ENCODE measurements around the gene RAD54L.
A peak's percentile ranks its signal among the peaks of the same experiment; 100 is the strongest.

RAD54L gene

GRCh38 chr1:46303038-46303871 is 55.7 kb downstream of the RAD54L start, which contains the start of the genes LRRC41 and UQCRH:
LRRC41 (minus strand) TSS chr1:46303616; CDS start chr1:46303322, 294 bp downstream.
UQCRH (plus strand) TSS chr1:46303698; CDS start chr1:46303767, 69 bp downstream.
- in situ Hi-C loops (cut with HindIII; ENCODE audit: low sequenced_read_pairs): no loop called here
- no peak for TF ChIP-seq CTCF (IDR thresholded peaks at IDR 0.05; ENCODE audit: low read depth, low read length)
- peak; percentile 99 for DNase-seq (ENCODE audit: low read depth, low spot score)
- H3K4me3 ChIP-seq (ENCODE audit: low read depth, low read length): peak within 1 kb of the TSS; percentile 87

- no peak for TF ChIP-seq CTCF (IDR thresholded peaks at IDR 0.05; ENCODE audit: low read depth, low read length)
- peak overlapping the region; percentile 87 for H3K4me3 ChIP-seq (ENCODE audit: low read depth, low read length)
- no peak for DNase-seq (ENCODE audit: low read depth, low spot score)
- in situ Hi-C loops (cut with HindIII; ENCODE audit: low sequenced_read_pairs): no loop called here
Observed at GRCh38 chr1:46303872-46304326, 56.3 kb downstream of the RAD54L start.

DNA sequence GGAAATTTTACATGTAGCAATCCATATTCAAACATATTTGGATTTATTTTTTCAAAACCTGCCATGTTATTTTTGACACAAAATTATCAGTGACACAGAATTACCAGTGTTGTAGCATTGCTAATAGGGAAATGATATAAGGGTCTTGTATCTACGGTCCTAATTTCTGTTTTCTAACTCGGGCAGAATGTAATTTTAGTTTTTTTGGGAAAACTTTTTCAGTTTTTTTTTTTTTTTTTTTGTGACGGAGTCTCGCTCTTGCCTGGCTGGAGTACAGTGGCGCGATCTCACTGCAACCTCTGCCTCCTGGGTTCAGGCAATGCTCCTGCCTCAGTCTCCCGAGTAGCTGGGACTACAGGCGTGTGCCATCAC is 58.6 kb downstream of the RAD54L start:
- DNase-seq (ENCODE audit: low read depth, low spot score): no peak
- no peak for TF ChIP-seq CTCF (IDR thresholded peaks at IDR 0.05; ENCODE audit: low read depth, low read length)
- in situ Hi-C loops (cut with HindIII; ENCODE audit: low sequenced_read_pairs): no loop called here
- no peak overlapping the region for H3K4me3 ChIP-seq (ENCODE audit: low read depth, low read length)

DNA sequence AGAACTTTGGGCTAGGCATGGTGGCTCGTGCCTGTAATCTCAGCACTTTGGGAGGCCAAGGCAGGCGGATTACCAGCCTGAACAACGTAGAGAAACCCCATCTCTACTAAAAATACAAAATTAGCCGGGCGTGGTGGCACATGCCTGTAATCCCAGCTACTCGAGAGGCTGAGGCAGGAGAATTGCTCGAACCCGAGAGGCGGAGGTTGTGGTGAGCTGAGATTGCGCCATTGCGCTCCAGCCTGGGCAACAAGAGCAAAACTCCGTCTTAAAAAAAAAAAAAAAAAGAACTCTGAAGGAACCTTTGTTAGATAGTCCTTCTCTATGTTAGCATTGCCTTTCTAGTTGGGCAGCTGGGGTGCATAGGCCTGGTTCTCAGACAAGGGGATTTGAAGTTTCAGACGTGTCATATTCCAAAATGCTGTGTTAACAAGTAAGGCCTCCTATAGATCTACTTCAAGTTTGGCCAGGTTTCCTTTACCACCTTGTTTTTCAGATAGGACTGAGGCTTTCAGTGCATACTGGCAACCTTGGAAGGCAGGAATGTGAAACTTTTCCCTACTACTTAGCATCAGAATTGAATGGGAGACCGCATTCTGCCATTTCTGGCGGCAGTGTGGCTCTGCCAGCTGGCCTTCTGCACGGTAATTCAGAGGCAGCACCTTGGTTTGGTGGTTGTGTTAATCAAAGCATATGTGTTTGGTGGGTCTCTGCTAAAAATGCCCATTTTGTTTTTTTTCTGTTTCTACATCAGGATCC is 62.0 kb downstream of the RAD54L start:
- in situ Hi-C loops (cut with HindIII; ENCODE audit: low sequenced_read_pairs): no loop called here
- TF ChIP-seq CTCF (IDR thresholded peaks at IDR 0.05; ENCODE audit: low read depth, low read length): no peak
- DNase-seq (ENCODE audit: low read depth, low spot score): no peak
- H3K4me3 ChIP-seq (ENCODE audit: low read depth, low read length): no peak overlapping the region

DNA sequence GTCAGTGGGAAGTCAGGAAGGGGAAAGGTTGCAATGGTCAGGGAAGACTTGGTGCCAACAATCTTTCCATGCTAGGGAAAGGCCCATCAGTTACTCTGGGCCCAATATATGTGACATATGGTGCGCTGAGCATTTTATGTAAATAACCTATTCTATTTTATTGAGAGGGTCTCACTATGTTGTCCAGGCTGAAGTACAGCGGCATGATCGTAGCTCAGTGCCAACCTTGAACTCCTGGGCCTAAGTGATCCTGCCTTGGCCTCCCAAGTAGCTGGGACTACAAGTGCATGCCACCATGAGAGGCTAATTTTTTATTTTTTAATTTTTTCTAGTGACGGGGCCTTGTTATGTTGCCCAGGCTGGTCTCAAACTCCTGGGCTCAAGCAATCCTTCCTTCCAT is 62.8 kb downstream of the RAD54L start:
- no peak for DNase-seq (ENCODE audit: low read depth, low spot score)
- TF ChIP-seq CTCF (IDR thresholded peaks at IDR 0.05; ENCODE audit: low read depth, low read length): no peak
- no peak overlapping the region for H3K4me3 ChIP-seq (ENCODE audit: low read depth, low read length)
- in situ Hi-C loops (cut with HindIII; ENCODE audit: low sequenced_read_pairs): no loop called here

GRCh38 chr1:46315669-46316403 is 68.3 kb downstream of the RAD54L start:
- no peak overlapping the region for H3K4me3 ChIP-seq (ENCODE audit: low read depth, low read length)
- in situ Hi-C loops (cut with HindIII; ENCODE audit: low sequenced_read_pairs): no loop called here
- peak; percentile 55 for DNase-seq (ENCODE audit: low read depth, low spot score)
- no peak for TF ChIP-seq CTCF (IDR thresholded peaks at IDR 0.05; ENCODE audit: low read depth, low read length)
